Measurements from ENCODE around the gene DPP4. TPM values are rescaled to one million over a fixed set of nuclear protein-coding genes. Genes with fewer than 3 reads are reported as not detected.

The DPP4 gene
- total RNA-seq, 1 donor from 2014 or later: 0.49 TPM

DNA sequence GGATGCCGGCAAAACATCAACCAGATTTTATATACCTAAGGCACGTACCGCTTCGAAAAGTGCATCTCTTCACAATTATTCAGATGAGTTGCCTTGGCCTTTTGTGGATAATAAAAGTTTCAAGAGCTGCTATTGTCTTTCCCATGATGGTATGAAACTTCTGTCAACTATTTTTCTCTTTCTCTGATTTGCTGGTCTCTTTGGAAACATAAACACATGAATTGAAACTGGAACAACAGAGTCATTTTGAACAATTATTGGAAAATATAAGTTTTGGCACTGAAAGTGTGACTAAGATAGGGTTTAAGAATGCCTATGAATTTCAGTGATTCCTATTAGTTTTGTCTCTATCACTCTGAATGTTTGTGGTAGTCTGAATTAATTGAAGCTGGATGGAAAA lies 109.9 kb downstream of the DPP4 start:
- Mint-ChIP-seq H3K4me1 (no peaks in the 10 kb centered on the region), H3K4me3 (no peak overlapping the region), H3K36me3 (no peaks in the 10 kb centered on the region), H3K27ac (no peak overlapping the region), H3K9me3 (no peaks in the 10 kb centered on the region), H3K27me3 (ENCODE audit: insufficient read depth, low read depth) (no peaks in the 10 kb centered on the region)
- Histone ChIP-seq H3K36me3 (no peaks in the 10 kb centered on the region), H2AFZ (replicated peaks) (no peak overlapping the region), H3K9me3 (ENCODE audit: low read depth) (no peaks in the 10 kb centered on the region), H3K27ac (no peak overlapping the region), H3K79me2 (ENCODE audit: low read depth) (no peaks in the 10 kb centered on the region), H3K4me3 (no peak overlapping the region), H3K9ac (no peak overlapping the region), H3K4me2 (no peak overlapping the region), H3F3A (ENCODE audit: low read depth) (no peaks in the 10 kb centered on the region), H3K27me3 (no peaks in the 10 kb centered on the region), H4K20me1 (ENCODE audit: low read depth) (no peaks in the 10 kb centered on the region), H3K4me1 (no peaks in the 10 kb centered on the region)
- DNase-seq (ENCODE audit: low spot score): no peak
- no peak for TF ChIP-seq EZH2phosphoT487 (IDR thresholded peaks at IDR 0.05)
- no peak for TF ChIP-seq EZH2 (IDR thresholded peaks at IDR 0.05)
- TF ChIP-seq, protein P1, sequence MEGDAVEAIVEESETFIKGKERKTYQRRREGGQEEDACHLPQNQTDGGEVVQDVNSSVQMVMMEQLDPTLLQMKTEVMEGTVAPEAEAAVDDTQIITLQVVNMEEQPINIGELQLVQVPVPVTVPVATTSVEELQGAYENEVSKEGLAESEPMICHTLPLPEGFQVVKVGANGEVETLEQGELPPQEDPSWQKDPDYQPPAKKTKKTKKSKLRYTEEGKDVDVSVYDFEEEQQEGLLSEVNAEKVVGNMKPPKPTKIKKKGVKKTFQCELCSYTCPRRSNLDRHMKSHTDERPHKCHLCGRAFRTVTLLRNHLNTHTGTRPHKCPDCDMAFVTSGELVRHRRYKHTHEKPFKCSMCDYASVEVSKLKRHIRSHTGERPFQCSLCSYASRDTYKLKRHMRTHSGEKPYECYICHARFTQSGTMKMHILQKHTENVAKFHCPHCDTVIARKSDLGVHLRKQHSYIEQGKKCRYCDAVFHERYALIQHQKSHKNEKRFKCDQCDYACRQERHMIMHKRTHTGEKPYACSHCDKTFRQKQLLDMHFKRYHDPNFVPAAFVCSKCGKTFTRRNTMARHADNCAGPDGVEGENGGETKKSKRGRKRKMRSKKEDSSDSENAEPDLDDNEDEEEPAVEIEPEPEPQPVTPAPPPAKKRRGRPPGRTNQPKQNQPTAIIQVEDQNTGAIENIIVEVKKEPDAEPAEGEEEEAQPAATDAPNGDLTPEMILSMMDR (IDR thresholded peaks at IDR 0.05): no peak

DNA sequence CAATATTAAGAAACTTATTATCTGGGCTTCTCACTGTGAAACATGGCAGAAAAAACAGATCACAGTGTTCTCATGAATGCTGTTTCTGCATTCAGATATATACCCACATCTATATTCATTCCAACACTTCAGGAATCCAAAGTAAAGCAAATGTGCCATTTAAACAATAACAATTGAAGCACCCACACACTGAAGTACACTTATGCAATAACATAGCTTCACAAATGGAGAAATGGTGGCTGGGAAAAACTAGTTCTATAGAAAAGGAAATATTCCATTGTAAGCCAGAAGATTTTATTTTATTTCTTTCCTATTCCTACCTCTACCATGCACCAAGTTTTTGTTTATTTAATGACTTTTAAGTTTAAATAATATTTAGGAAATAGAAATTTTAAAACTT lies 111.9 kb downstream of the DPP4 start:
- no peak overlapping the region for H3K27ac Mint-ChIP-seq
- no peak overlapping the region for H3K27ac ChIP-seq
- TF ChIP-seq EZH2phosphoT487 (IDR thresholded peaks at IDR 0.05): no peak
- TF ChIP-seq EZH2 (IDR thresholded peaks at IDR 0.05): no peak
- TF ChIP-seq, protein P1 (IDR thresholded peaks at IDR 0.05): no peak
- H3K9me3 ChIP-seq (ENCODE audit: low read depth): no peaks in the 10 kb centered on the region
- no peaks in the 10 kb centered on the region for H3K27me3 Mint-ChIP-seq (ENCODE audit: insufficient read depth, low read depth)
- H3K9me3 Mint-ChIP-seq: no peaks in the 10 kb centered on the region
- H3K27me3 ChIP-seq: no peaks in the 10 kb centered on the region
- H3K36me3 Mint-ChIP-seq: no peaks in the 10 kb centered on the region
- H3K9ac ChIP-seq: no peak overlapping the region
- no peaks in the 10 kb centered on the region for H3K79me2 ChIP-seq (ENCODE audit: low read depth)
- H3F3A ChIP-seq (ENCODE audit: low read depth): no peaks in the 10 kb centered on the region
- H3K36me3 ChIP-seq: no peaks in the 10 kb centered on the region
- H4K20me1 ChIP-seq (ENCODE audit: low read depth): no peaks in the 10 kb centered on the region
- no peak overlapping the region for H3K4me2 ChIP-seq
- no peak for DNase-seq (ENCODE audit: low spot score)
- no peak overlapping the region for H2AFZ ChIP-seq (replicated peaks)
- H3K4me3 Mint-ChIP-seq: no peak overlapping the region
- no peaks in the 10 kb centered on the region for H3K4me1 Mint-ChIP-seq
- H3K4me1 ChIP-seq: no peaks in the 10 kb centered on the region
- H3K4me3 ChIP-seq: no peak overlapping the region

DNA sequence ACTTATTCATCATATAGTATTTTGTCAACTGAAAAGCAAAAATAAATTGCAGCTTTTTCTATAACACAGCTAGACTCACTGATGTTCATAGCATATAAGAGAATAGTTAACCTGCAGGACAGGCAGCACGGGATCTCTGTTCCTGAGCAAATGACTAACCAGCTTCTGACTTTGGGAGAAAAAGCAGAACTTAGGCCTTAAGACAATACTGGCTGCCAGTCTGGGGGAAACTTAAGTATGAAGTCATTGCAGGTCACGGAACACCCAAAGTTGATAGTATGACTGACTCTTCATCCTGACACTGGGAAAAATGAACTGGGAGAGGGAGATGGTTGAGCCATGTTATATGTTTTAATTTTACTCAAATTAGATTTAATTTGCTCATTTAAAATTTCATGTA lies 113.0 kb downstream of the DPP4 start:
- Histone ChIP-seq H3F3A (ENCODE audit: low read depth) (no peaks in the 10 kb centered on the region), H2AFZ (replicated peaks) (no peak overlapping the region), H3K9ac (no peak overlapping the region), H3K4me1 (no peaks in the 10 kb centered on the region), H3K27ac (no peak overlapping the region), H4K20me1 (ENCODE audit: low read depth) (no peaks in the 10 kb centered on the region), H3K4me2 (no peak overlapping the region), H3K9me3 (ENCODE audit: low read depth) (no peaks in the 10 kb centered on the region), H3K79me2 (ENCODE audit: low read depth) (no peaks in the 10 kb centered on the region), H3K36me3 (no peaks in the 10 kb centered on the region), H3K27me3 (no peaks in the 10 kb centered on the region), H3K4me3 (no peak overlapping the region)
- H3K27ac Mint-ChIP-seq: no peak overlapping the region
- no peaks in the 10 kb centered on the region for H3K27me3 Mint-ChIP-seq (ENCODE audit: insufficient read depth, low read depth)
- H3K4me1 Mint-ChIP-seq: no peaks in the 10 kb centered on the region
- TF ChIP-seq EZH2 (IDR thresholded peaks at IDR 0.05) (no peak), EZH2phosphoT487 (IDR thresholded peaks at IDR 0.05) (no peak)
- TF ChIP-seq, protein P1 (IDR thresholded peaks at IDR 0.05): no peak
- no peaks in the 10 kb centered on the region for H3K9me3 Mint-ChIP-seq
- no peak for DNase-seq (ENCODE audit: low spot score)
- no peak overlapping the region for H3K4me3 Mint-ChIP-seq
- no peaks in the 10 kb centered on the region for H3K36me3 Mint-ChIP-seq

All from neural progenitor cell (in vitro differentiated cells).